Renal cortex interstitium (tissue), 15 donors: Measurements from ENCODE around the gene ZNF419. TPM values are rescaled to one million over a fixed set of nuclear protein-coding genes. Genes with fewer than 3 reads are reported as not detected.
"Not testable (repeated sequence)": the region's sequence is repeated elsewhere in the genome, so short reads cannot be mapped to it uniquely, and the experiment has no call there.

Source experiments
- DNase-seq, 11 donors: peaks; one replicate each; pipeline ENCODE4 v3.0.0-alpha.2; 2013; ENCODE audit warnings: low read depth in 9 of 11, low spot score in 4 of 11; ENCODE audit errors: extremely low read depth in 1 of 11
- long read RNA-seq, 16 experiments: transcript quantifications; one replicate each; lab custom pipeline, GENCODE V29; 2026
- polyA plus RNA-seq, 3 donors: library from polyadenylated mRNA; unstranded; fragments of 120-200 nt; gene quantifications; one replicate each; pipeline ENCODE4 v1.2.1, GENCODE V29; 2013; ENCODE audit not compliant: insufficient read length in 3 of 3

ZNF419 gene
- 10 to 100 TPM; 20.3 to 22.7 (median 20.8) TPM for polyA plus RNA-seq
- long read RNA-seq, donor 1, full-length matches to known transcripts = 2 of 2 reads
- long read RNA-seq, donor 1, partial matches to known transcripts = 0 of 2 reads
- long read RNA-seq, donor 1, other reads (novel, unspliced or antisense) = 0 of 2 reads
- long read RNA-seq, donor 2, partial matches to known transcripts = 0 of 3 reads
- long read RNA-seq, donor 2, other reads (novel, unspliced or antisense) = 0 of 3 reads
- long read RNA-seq, donor 3, partial matches to known transcripts = 0 of 7 reads
- long read RNA-seq, donor 3, other reads (novel, unspliced or antisense) = 0 of 7 reads
- long read RNA-seq, donor 4, partial matches to known transcripts = 0 of 6 reads
- long read RNA-seq, donor 4, other reads (novel, unspliced or antisense) = 0 of 6 reads
- long read RNA-seq, donor 5, partial matches to known transcripts = 0 of 5 reads
- long read RNA-seq, donor 5, other reads (novel, unspliced or antisense) = 0 of 5 reads
- long read RNA-seq, donor 6, full-length matches to known transcripts = 7 of 7 reads
- long read RNA-seq, donor 6, partial matches to known transcripts = 0 of 7 reads
- long read RNA-seq, donor 6, other reads (novel, unspliced or antisense) = 0 of 7 reads
- long read RNA-seq, donor 7, partial matches to known transcripts = 0 of 3 reads
- long read RNA-seq, donor 7, other reads (novel, unspliced or antisense) = 0 of 3 reads
- long read RNA-seq, donor 8, full-length matches to known transcripts = 5 of 5 reads
- long read RNA-seq, donor 8, partial matches to known transcripts = 0 of 5 reads
- long read RNA-seq, donor 8, other reads (novel, unspliced or antisense) = 0 of 5 reads
- long read RNA-seq, donor 9, partial matches to known transcripts = 0 of 2 reads
- long read RNA-seq, donor 9, other reads (novel, unspliced or antisense) = 0 of 2 reads
- long read RNA-seq, donor 10, partial matches to known transcripts = 0 of 3 reads
- long read RNA-seq, donor 10, other reads (novel, unspliced or antisense) = 0 of 3 reads
- long read RNA-seq, donor 11, partial matches to known transcripts = 0 of 6 reads
- long read RNA-seq, donor 11, other reads (novel, unspliced or antisense) = 0 of 6 reads
- long read RNA-seq, donor 12, partial matches to known transcripts = 0 of 1 reads
- long read RNA-seq, donor 12, other reads (novel, unspliced or antisense) = 0 of 1 reads
- long read RNA-seq, donor 13, full-length matches to known transcripts = 13 of 13 reads
- long read RNA-seq, donor 13, partial matches to known transcripts = 0 of 13 reads
- long read RNA-seq, donor 13, other reads (novel, unspliced or antisense) = 0 of 13 reads
- long read RNA-seq, donor 14, partial matches to known transcripts = 0 of 2 reads
- long read RNA-seq, donor 14, other reads (novel, unspliced or antisense) = 0 of 2 reads
- long read RNA-seq, donor 15, partial matches to known transcripts = 0 of 1 reads
- long read RNA-seq, donor 15, other reads (novel, unspliced or antisense) = 0 of 1 reads
- long read RNA-seq, donor 16, partial matches to known transcripts = 0 of 11 reads
- long read RNA-seq, donor 16, other reads (novel, unspliced or antisense) = 0 of 11 reads

GRCh38 chr19:57487477-57488298, at the start of gene ZNF419:
Gene ZNF419, plus strand, starts transcription at chr19:57487750. Its CDS starts 201 bp downstream, at chr19:57487951.
- DNase-seq = peak; percentile 81 to 93 (median 89)

- no peak for DNase-seq
Measured at GRCh38 chr19:57437931-57438330, 49.6 kb upstream of the ZNF419 start.

- DNase-seq = no peak
Measured at GRCh38 chr19:57438925-57439324, 48.6 kb upstream of the ZNF419 start.

GRCh38 chr19:57441979-57442752, 45.4 kb upstream of the ZNF419 start:
- DNase-seq = no peak

GRCh38 chr19:57443121-57443696, 44.3 kb upstream of the ZNF419 start:
- no peak for DNase-seq

- no peak for DNase-seq
Measured at GRCh38 chr19:57452307-57452706, 35.2 kb upstream of the ZNF419 start.

GRCh38 chr19:57465680-57466381, 21.7 kb upstream of the ZNF419 start:
- DNase-seq = no peak

- DNase-seq = no peak
Measured at GRCh38 chr19:57466489-57466888, 21.1 kb upstream of the ZNF419 start.

GRCh38 chr19:57473646-57474045, 13.9 kb upstream of the ZNF419 start:
- DNase-seq = no peak

- DNase-seq = peak; percentile 78 to 96 (median 90)
Measured at GRCh38 chr19:57477191-57478008, 10.2 kb upstream of the ZNF419 start, which contains the start of gene ZNF772. Gene ZNF772, minus strand, starts transcription at chr19:57477566. Its CDS starts 257 bp downstream, at chr19:57477309.

- not testable (repeated sequence) for DNase-seq
Measured at GRCh38 chr19:57488299-57488644, 722 bp downstream of the ZNF419 start.

- not testable (repeated sequence) for DNase-seq
Measured at GRCh38 chr19:57499332-57499679, 11.8 kb downstream of the ZNF419 start.

GRCh38 chr19:57499680-57500395, 12.3 kb downstream of the ZNF419 start, which contains the start of gene ZNF773:
Gene ZNF773, plus strand, starts transcription at chr19:57499938. Its CDS starts 143 bp downstream, at chr19:57500081.
- DNase-seq = peak; percentile 81 to 96 (median 93)

GRCh38 chr19:57500400-57500799, 12.8 kb downstream of the ZNF419 start:
- DNase-seq = not testable (repeated sequence)
